Heart left ventricle (tissue), 16 donors: ENCODE data around the gene CYP46A1. TPM values are rescaled to one million over a fixed set of nuclear protein-coding genes. Genes with fewer than 3 reads are reported as not detected.

ENCODE experiments used
- ATAC-seq, 4 donors: fragments of 200-7000 bp; cut with Tn5 transposase; one replicate each; pipeline ENCODE4 v1.9.1; 2020 to 2022; ENCODE audit warnings: moderate library complexity in 4 of 4, mild to moderate bottlenecking in 3 of 4, moderate number of reproducible peaks in 1 of 4
- DNase-seq, 5 donors: peaks; one replicate each; pipeline ENCODE4 v3.0.0-alpha.2; 2020
- H3K27ac ChIP-seq, 12 donors: fragments of 200-600 bp; sonication (generic) in 4 of 12; one replicate each; pipeline versions ENCODE4 v1.5.0 to v1.8.0; 2016 to 2022; ENCODE audit warnings: mild to moderate bottlenecking in 2 of 12
- H3K27me3 ChIP-seq, 9 donors: fragments of 200-600 bp; sonication (generic) in 2 of 9; one replicate each; pipeline versions ENCODE4 v1.5.1 to v1.8.0; 2016 to 2022; ENCODE audit warnings: mild to moderate bottlenecking in 3 of 9
- H3K36me3 ChIP-seq, 9 donors: fragments of 200-600 bp; sonication (generic) in 2 of 9; one replicate each; pipeline versions ENCODE4 v1.5.0 to v1.8.0; 2018 to 2022; ENCODE audit warnings: mild to moderate bottlenecking in 2 of 9
- H3K4me1 ChIP-seq, 12 donors: fragments of 200-600 bp; sonication (generic) in 4 of 12; one replicate each; pipeline versions ENCODE4 v1.5.0 to v1.8.0; 2016 to 2022; ENCODE audit warnings: mild to moderate bottlenecking in 3 of 12
- H3K4me3 ChIP-seq, 12 donors: fragments of 200-600 bp; sonication (generic) in 4 of 12; one replicate each; pipeline versions ENCODE4 v1.5.0 to v1.8.0; 2017 to 2022; ENCODE audit warnings: mild to moderate bottlenecking in 9 of 12, moderate library complexity in 4 of 12
- H3K9me3 ChIP-seq, 12 donors: fragments of 200-600 bp; sonication (generic) in 4 of 12; one replicate each; pipeline versions ENCODE4 v1.5.0 to v1.8.0; 2016 to 2022; ENCODE audit warnings: mild to moderate bottlenecking in 1 of 12
- POLR2A ChIP-seq, 2 donors: fragments of 450-650 bp; IDR thresholded peaks; one replicate each; pipeline ENCODE4 v1.6.1; 2017; ENCODE audit warnings: antibody characterized with exemption in 2 of 2, mild to moderate bottlenecking in 2 of 2, moderate library complexity in 2 of 2
- WGBS, 4 donors: extraction: QIAGEN DNeasy Blood & Tissue Kit in 2 of 4; methylation state at CpG; one replicate each; pipeline versions ENCODE4 v1.1.5 to v1.1.7; 2013 to 2018; 5-methylcytosine and 5-hydroxymethylcytosine counted together
- intact Hi-C, 10 donors: fragments of 100-400 bp; cut with DNase I; formaldehyde crosslinking; loops; one replicate each; pipeline versions ENCODE4 v1.11.1 to v1.14.2; 2022
- polyA plus RNA-seq, 2 donors: library from polyadenylated mRNA; stranded (reverse); fragments of 200-250 nt; gene quantifications; one replicate each; pipeline ENCODE4 v1.2.3, GENCODE V29; 2013
- total RNA-seq, 9 donors: library from RNA; depleted of rRNA in 2 of 9; stranded (reverse); fragments of >200 nt in 2 of 9; fragmentation: NEBNext Ultra II Directional in 3 of 9; extraction: Animal tissue kit (Norgen Biotek cat#: 25700) in 3 of 9; gene quantifications; one replicate each; pipeline versions ENCODE4 v1.1.0 to v1.2.4, GENCODE V29; 2016 to 2023
- TF ChIP-seq, protein P1 (sequence below), 12 donors: fragments of 200-600 bp; sonication (generic) in 4 of 12; IDR thresholded peaks; one replicate each; pipeline versions ENCODE4 v1.5.0 to v1.8.0; 2018 to 2022; ENCODE audit warnings: antibody characterized with exemption in 12 of 12, mild to moderate bottlenecking in 5 of 12
- donor health status: ischemic (EF 13 %, LVEDD 7.1; RV severe dilation, severe dysfunction).
- donor health status: healthy with polysubstance abuse.
- donor health status: DM: no; HTN: yes; CAD: no.
- donor health status: DM: no; HTN: no; CAD: no.
- donor health status: ischemic (EF 25% LVEDD 6.9; RV normal size, moderate dysfunction).
- donor health status: ischemic (EF 25% LVEDD 5.7; RV mildly dilated, moderate dysfunction).
- donor health status: healthy.
- donor health status: DM: yes; HTN: yes; CAD: no.
- donor health status: ischemic (EF 35%, LVEDD 5.7; RV mildly dilated, moderate dysfunction).
- donor health status: nonischemic (EF 11% LVEDD 7.7; RV severe dilation, severe dysfunction).
- donor health status: DM: yes; HTN: yes; CAD: no.
- donor health status: PGD.
- donor health status: ischemic (EF 29% LVEDD 5.4; RV normal size, mild dysfunction).
- donor health status: nonischemic (EF 23%, LVEDD 6.1; RV moderate dilation, normal function).

The CYP46A1 gene
- total and polyA plus RNA-seq, 11 donors, result 1.5 to 8.0 (median 3.4) TPM

- Histone ChIP-seq H3K36me3 (no peaks in the 10 kb centered on the region), H3K27me3 (no peaks in the 10 kb centered on the region), H3K4me3 (no peak overlapping the region), H3K27ac (no peak overlapping the region), H3K4me1 (peaks cover 0 to 42% (median 11%) of the 10 kb centered on the region in 12 donors), H3K9me3 (no peaks in the 10 kb centered on the region)
- WGBS, 4 donors, result 91 to 93% (median 92%) methylated on average over 10 to 13 of the region's 13 CpGs
- DNase-seq, result no peak
- intact Hi-C loops, result no loop called here
- no peak for ATAC-seq
- TF ChIP-seq, protein P1, sequence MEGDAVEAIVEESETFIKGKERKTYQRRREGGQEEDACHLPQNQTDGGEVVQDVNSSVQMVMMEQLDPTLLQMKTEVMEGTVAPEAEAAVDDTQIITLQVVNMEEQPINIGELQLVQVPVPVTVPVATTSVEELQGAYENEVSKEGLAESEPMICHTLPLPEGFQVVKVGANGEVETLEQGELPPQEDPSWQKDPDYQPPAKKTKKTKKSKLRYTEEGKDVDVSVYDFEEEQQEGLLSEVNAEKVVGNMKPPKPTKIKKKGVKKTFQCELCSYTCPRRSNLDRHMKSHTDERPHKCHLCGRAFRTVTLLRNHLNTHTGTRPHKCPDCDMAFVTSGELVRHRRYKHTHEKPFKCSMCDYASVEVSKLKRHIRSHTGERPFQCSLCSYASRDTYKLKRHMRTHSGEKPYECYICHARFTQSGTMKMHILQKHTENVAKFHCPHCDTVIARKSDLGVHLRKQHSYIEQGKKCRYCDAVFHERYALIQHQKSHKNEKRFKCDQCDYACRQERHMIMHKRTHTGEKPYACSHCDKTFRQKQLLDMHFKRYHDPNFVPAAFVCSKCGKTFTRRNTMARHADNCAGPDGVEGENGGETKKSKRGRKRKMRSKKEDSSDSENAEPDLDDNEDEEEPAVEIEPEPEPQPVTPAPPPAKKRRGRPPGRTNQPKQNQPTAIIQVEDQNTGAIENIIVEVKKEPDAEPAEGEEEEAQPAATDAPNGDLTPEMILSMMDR (IDR thresholded peaks at IDR 0.05), result no peak
- no peak for TF ChIP-seq POLR2A (IDR thresholded peaks at IDR 0.05)
These were observed 79.6 kb downstream of the CYP46A1 start for GRCh38 chr14:99763527-99764221.

DNA sequence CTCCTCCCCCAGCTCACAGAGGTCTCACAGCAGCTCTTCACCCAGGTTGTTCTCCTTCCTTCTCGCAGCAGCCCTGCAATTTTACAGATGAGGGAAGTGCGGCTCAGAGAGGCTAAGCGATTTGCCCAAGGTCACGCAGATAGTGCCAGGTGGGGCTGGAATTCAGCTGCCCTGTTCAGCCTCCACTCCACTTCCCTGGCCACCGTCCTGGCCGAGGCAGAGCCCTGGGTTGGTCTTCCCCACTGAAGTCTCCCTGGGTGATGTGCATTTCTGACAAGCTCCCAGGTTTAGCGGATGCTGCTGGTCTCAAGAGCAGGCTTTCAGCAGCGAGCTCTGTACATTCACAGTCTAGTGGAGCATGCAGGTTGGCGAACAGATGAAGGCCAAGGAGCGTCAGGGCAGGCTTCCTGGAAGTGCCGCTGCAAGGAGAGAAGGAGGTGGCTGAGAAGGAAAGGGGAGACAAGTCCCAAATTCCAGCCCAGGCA lies 80.2 kb downstream of the CYP46A1 start:
- Histone ChIP-seq H3K4me3 (no peak overlapping the region), H3K4me1 (peaks cover 0 to 38% (median 10%) of the 10 kb centered on the region in 12 donors), H3K36me3 (no peaks in the 10 kb centered on the region), H3K9me3 (no peaks in the 10 kb centered on the region), H3K27me3 (no peaks in the 10 kb centered on the region), H3K27ac (no peak overlapping the region)
- DNase-seq, result no peak
- intact Hi-C loops, result no loop called here
- 93 to 97% (median 96%) methylated on average over 11 of the region's 11 CpGs for WGBS, 4 donors
- no peak for TF ChIP-seq POLR2A (IDR thresholded peaks at IDR 0.05)
- no peak for ATAC-seq

DNA sequence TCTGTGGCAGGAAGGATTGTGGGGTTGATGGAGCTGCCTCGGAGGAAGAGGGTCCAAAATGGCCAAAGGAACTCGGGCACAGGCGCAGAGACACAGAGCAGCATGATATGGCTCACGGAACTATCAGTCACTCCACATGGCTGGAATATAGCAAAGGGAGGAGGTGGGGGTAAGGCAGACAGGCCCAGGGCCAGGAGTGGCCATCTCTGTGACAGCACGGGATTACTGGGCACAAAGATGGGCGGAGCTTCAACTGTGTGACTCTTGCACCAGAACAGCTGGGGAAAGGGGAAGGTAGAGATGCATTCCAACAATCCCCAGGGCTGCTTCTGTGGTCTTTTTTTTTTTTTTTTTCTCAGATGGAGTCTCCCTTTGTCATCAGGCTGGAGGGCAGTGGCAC lies 84.3 kb downstream of the CYP46A1 start:
- peak in 3 of 4 donors; percentile 35 to 57 (median 42) for ATAC-seq
- H3K4me1 ChIP-seq, result peaks cover 0 to 30% (median 4%) of the 10 kb centered on the region in 12 donors
- 78 to 89% (median 85%) methylated on average over 6 of the region's 6 CpGs for WGBS, 4 donors
- H3K36me3 ChIP-seq, result no peaks in the 10 kb centered on the region
- no peak for TF ChIP-seq POLR2A (IDR thresholded peaks at IDR 0.05)
- TF ChIP-seq, protein P1 (IDR thresholded peaks at IDR 0.05), result no peak
- no peak overlapping the region for H3K4me3 ChIP-seq
- intact Hi-C loops, result no loop called here
- no peaks in the 10 kb centered on the region for H3K9me3 ChIP-seq
- no peak overlapping the region for H3K27ac ChIP-seq
- DNase-seq, result no peak
- H3K27me3 ChIP-seq, result no peaks in the 10 kb centered on the region

- no peak for ATAC-seq
- Histone ChIP-seq H3K4me3 (no peak overlapping the region), H3K27me3 (no peaks in the 10 kb centered on the region), H3K9me3 (no peaks in the 10 kb centered on the region), H3K27ac (no peak overlapping the region), H3K36me3 (no peaks in the 10 kb centered on the region), H3K4me1 (peaks cover 0 to 34% (median 6%) of the 10 kb centered on the region in 12 donors)
- DNase-seq, result no peak
- 95 to 97% (median 96%) methylated on average over 5 to 6 of the region's 6 CpGs for WGBS, 4 donors
- intact Hi-C loops, result no loop called here
- no peak for TF ChIP-seq POLR2A (IDR thresholded peaks at IDR 0.05)
- TF ChIP-seq, protein P1 (IDR thresholded peaks at IDR 0.05), result no peak
These were observed 85.0 kb downstream of the CYP46A1 start for GRCh38 chr14:99769123-99769522.
